Thoracic aorta (tissue), 2 donors: ENCODE data around the gene DGKA. TPM values are rescaled to one million over a fixed set of nuclear protein-coding genes. Genes with fewer than 3 reads are reported as not detected.
"Not testable (repeated sequence)": the region's sequence is repeated elsewhere in the genome, so short reads cannot be mapped to it uniquely, and the experiment has no call there.

Experiments
- ATAC-seq: fragments of 150-250 bp; one replicate; pipeline ENCODE4 v1.8.0; 2017; ENCODE audit warnings: low read depth; ENCODE audit not compliant: insufficient number of reproducible peaks, low FRiP score
- DNase-seq: peaks from one replicate; pipeline ENCODE4 v3.0.0-alpha.2; 2020; ENCODE audit warnings: low spot score
- H3K27ac ChIP-seq, 2 donors: fragments of 200-600 bp; sonication (generic); 1 replicate in 1 of 2; 2 replicates in 1 of 2; pipeline ENCODE4 v1.5.1; 2016; ENCODE audit warnings: mild to moderate bottlenecking in 2 of 2, moderate library complexity in 2 of 2
- H3K27me3 ChIP-seq: fragments of 200-600 bp; sonication (generic); replicated peaks from 2 replicates; pipeline ENCODE4 v1.6.0; 2016; ENCODE audit warnings: mild to moderate bottlenecking; ENCODE audit not compliant: insufficient read depth
- H3K36me3 ChIP-seq: fragments of 200-600 bp; sonication (generic); one replicate; pipeline ENCODE4 v1.5.1; 2016
- H3K4me1 ChIP-seq, 2 donors: fragments of 200-600 bp; sonication (generic); 1 replicate in 1 of 2; 2 replicates in 1 of 2; pipeline versions ENCODE4 v1.5.1 to v1.6.0; 2016; ENCODE audit warnings: low read depth in 2 of 2, mild to moderate bottlenecking in 1 of 2; ENCODE audit not compliant: control insufficient read depth in 1 of 2
- H3K4me3 ChIP-seq: fragments of 200-600 bp; sonication (generic); 2 replicates; pipeline ENCODE4 v1.5.1; 2016; ENCODE audit warnings: mild to moderate bottlenecking
- H3K9me3 ChIP-seq: fragments of 200-600 bp; sonication (generic); 2 replicates; pipeline ENCODE4 v1.5.1; 2016
- CTCF ChIP-seq: fragments of 200-600 bp; sonication (generic); IDR thresholded peaks from one replicate; pipeline ENCODE4 v1.5.1; 2019; ENCODE audit warnings: antibody characterized with exemption
- total RNA-seq, 2 donors: library from RNA; depleted of rRNA; stranded (reverse); fragments of >200 nt; gene quantifications; one replicate each; pipeline versions ENCODE4 v1.1.0 to v1.2.3, GENCODE V29; 2016

Gene DGKA
- total RNA-seq, 2 donors from 2014 or later: 72.8 to 104 TPM

GRCh38 chr12:56001487-56002100 lies 70.6 kb downstream of the DGKA start:
- no peaks in the 10 kb centered on the region for H3K9me3 ChIP-seq
- TF ChIP-seq CTCF: no peak
- H3K4me3 ChIP-seq: no peak overlapping the region
- no peak for ATAC-seq
- no peak overlapping the region for H3K27ac ChIP-seq
- H3K27me3 ChIP-seq: no peaks in the 10 kb centered on the region
- DNase-seq: no peak
- H3K36me3 ChIP-seq: peaks cover 8% of the 10 kb centered on the region
- H3K4me1 ChIP-seq: peaks cover 0 to 11% of the 10 kb centered on the region in 2 donors

DNA sequence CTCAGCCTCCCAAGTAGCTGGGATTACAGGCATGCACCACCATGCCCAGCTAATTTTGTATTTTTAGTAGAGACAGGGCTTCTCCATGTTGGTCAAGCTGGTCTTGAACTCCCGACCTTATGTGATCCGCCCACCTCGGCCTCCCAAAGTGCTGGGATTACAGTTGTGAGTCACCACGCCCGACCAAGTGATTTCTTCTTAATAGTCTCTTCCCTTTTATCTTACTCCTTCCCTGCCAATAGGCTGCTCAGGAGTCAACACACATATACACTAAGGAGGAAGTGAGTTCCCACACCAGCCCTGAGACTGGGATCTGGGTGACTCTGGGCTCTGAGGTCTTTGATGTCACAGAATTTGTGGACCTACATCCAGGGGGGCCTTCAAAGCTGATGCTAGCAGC lies 72.4 kb downstream of the DGKA start:
- not testable (repeated sequence) for H3K4me1 ChIP-seq, DNase-seq, ATAC-seq, H3K36me3 ChIP-seq, H3K9me3 ChIP-seq, H3K4me3 ChIP-seq, H3K27ac ChIP-seq, H3K27me3 ChIP-seq

Other genes starting within 250 kb of the DGKA start
- 100 to 1,000 TPM; 285 to 317 TPM for gene ITGA7, start 223.3 kb upstream of the DGKA start, total RNA-seq
- gene BLOC1S1, start 215.1 kb upstream of the DGKA start, total RNA-seq: 100 to 1,000 TPM; 113 to 117 TPM
- gene RDH5, start 210.8 kb upstream of the DGKA start, total RNA-seq: 10 to 100 TPM; 24.4 to 29.5 TPM
- gene CD63, start 202.2 kb upstream of the DGKA start, total RNA-seq: 100 to 1,000 TPM; 615 to 776 TPM
- 1 to 10 TPM; 3.0 to 9.7 TPM for gene GDF11, start 188.0 kb upstream of the DGKA start, total RNA-seq
- gene SARNP, start 113.4 kb upstream of the DGKA start, total RNA-seq: 10 to 100 TPM; 39.1 to 49.2 TPM
- 10 to 100 TPM; 13.8 to 16.2 TPM for gene ORMDL2, start 113.1 kb upstream of the DGKA start, total RNA-seq
- gene DNAJC14, start 101.6 kb upstream of the DGKA start, total RNA-seq: 10 to 100 TPM; 27.5 to 39.6 TPM
- 10 to 100 TPM; 72.9 to 85.0 TPM for gene MMP19, start 88.2 kb upstream of the DGKA start, total RNA-seq
- 10 to 100 TPM; 19.0 to 31.6 TPM for gene PYM1, start 3.3 kb upstream of the DGKA start, total RNA-seq
- under 1 TPM in 1 of 2 donors, not detected in 1; 0.99 TPM for gene PMEL, start 34.9 kb downstream of the DGKA start, total RNA-seq
- gene CDK2, start 35.7 kb downstream of the DGKA start, total RNA-seq: 10 to 100 TPM; 18.0 to 32.5 TPM
- 10 to 100 TPM; 70.3 to 89.2 TPM for gene RAB5B, start 42.9 kb downstream of the DGKA start, total RNA-seq
- 10 to 100 TPM; 17.6 to 20.6 TPM for gene SUOX, start 66.1 kb downstream of the DGKA start, total RNA-seq
- 1 to 10 TPM; 4.5 to 7.6 TPM for gene IKZF4, start 89.9 kb downstream of the DGKA start, total RNA-seq
- gene RPS26, start 110.8 kb downstream of the DGKA start, total RNA-seq: 1,000 to 10,000 TPM in 1 of 2 donors, 100 to 1,000 TPM in 1; 103 to 1,114 TPM
- gene ERBB3, start 149.0 kb downstream of the DGKA start, total RNA-seq: 1 to 10 TPM; 1.1 to 3.2 TPM
- 100 to 1,000 TPM in 1 of 2 donors, 10 to 100 TPM in 1; 53.2 to 111 TPM for gene PA2G4, start 173.4 kb downstream of the DGKA start, total RNA-seq
- 1,000 to 10,000 TPM in 1 of 2 donors, 100 to 1,000 TPM in 1; 923 to 1,490 TPM for gene RPL41, start 185.5 kb downstream of the DGKA start, total RNA-seq
- gene ZC3H10, start 187.1 kb downstream of the DGKA start, total RNA-seq: 1 to 10 TPM; 4.1 to 7.1 TPM
- gene ESYT1, start 197.1 kb downstream of the DGKA start, total RNA-seq: 100 to 1,000 TPM; 113 to 128 TPM
- gene MYL6B, start 221.4 kb downstream of the DGKA start, total RNA-seq: 10 to 100 TPM; 17.1 to 19.1 TPM
- 1,000 to 10,000 TPM; 1,762 to 3,064 TPM for gene MYL6, start 227.2 kb downstream of the DGKA start, total RNA-seq